GM19193 (cell line): ENCODE results near the gene MRPL21.

Experiments used
- POLR2A ChIP-seq: IDR thresholded peaks from 4 replicates; pipeline ENCODE4 v1.6.1; 2011; ENCODE audit not compliant: insufficient read depth, insufficient read length; ENCODE audit errors: extremely low read depth

MRPL21 gene

GRCh38 chr11:68905421-68906360 is 2.1 kb upstream of the MRPL21 start:
- no peak for TF ChIP-seq POLR2A

- TF ChIP-seq POLR2A, result no peak
Observed at GRCh38 chr11:68904248-68904847, 716 bp upstream of the MRPL21 start.

- no peak for TF ChIP-seq POLR2A
Observed at GRCh38 chr11:68900835-68901381, 2.7 kb downstream of the MRPL21 start.

- no peak for TF ChIP-seq POLR2A
Observed at GRCh38 chr11:68897441-68897840, 6.2 kb downstream of the MRPL21 start.

- no peak for TF ChIP-seq POLR2A
Observed at GRCh38 chr11:68896171-68896959, 7.3 kb downstream of the MRPL21 start.

- no peak for TF ChIP-seq POLR2A
Observed at GRCh38 chr11:68893282-68893681, 10.3 kb downstream of the MRPL21 start.

GRCh38 chr11:68892576-68892975 is 11.1 kb downstream of the MRPL21 start:
- TF ChIP-seq POLR2A, result no peak

GRCh38 chr11:68891351-68891948 is 12.2 kb downstream of the MRPL21 start:
- no peak for TF ChIP-seq POLR2A

- no peak for TF ChIP-seq POLR2A
Observed at GRCh38 chr11:68890490-68891231, 13.0 kb downstream of the MRPL21 start.

GRCh38 chr11:68889948-68890446 is 13.6 kb downstream of the MRPL21 start:
- TF ChIP-seq POLR2A, result no peak

- TF ChIP-seq POLR2A, result no peak
Observed at GRCh38 chr11:68882391-68882790, 21.2 kb downstream of the MRPL21 start.

- TF ChIP-seq POLR2A, result no peak
Observed at GRCh38 chr11:68881320-68881719, 22.3 kb downstream of the MRPL21 start.

GRCh38 chr11:68880851-68881250 is 22.8 kb downstream of the MRPL21 start:
- TF ChIP-seq POLR2A, result no peak

- no peak for TF ChIP-seq POLR2A
Observed at GRCh38 chr11:68878022-68878421, 25.6 kb downstream of the MRPL21 start.
